WTC11 (cell line): ENCODE measurements around the gene ADAMTS18. TPM values are rescaled to one million over a fixed set of nuclear protein-coding genes. Genes with fewer than 3 reads are reported as not detected.

Source experiments
- ATAC-seq: fragments of 200-7000 bp; cut with Tn5 transposase; 2 replicates; pipeline ENCODE4 v1.10.0; 2021; ENCODE audit warnings: mild to moderate bottlenecking, moderate library complexity
- CTCF ChIA-PET: fragments of 300-600 bp; sonication (Branson Sonifier 250); formaldehyde crosslinking; loops from one replicate; lab custom pipeline; 2021; ENCODE audit warnings: antibody characterized with exemption; lab: Charles Lee
- POLR2A ChIA-PET: fragments of 350-600 bp; sonication (Branson Sonifier 250); formaldehyde crosslinking; loops from one replicate; lab custom pipeline; 2021; ENCODE audit warnings: antibody characterized with exemption; lab: Charles Lee
- DNase-seq: peaks from one replicate; pipeline ENCODE4 v3.0.0; 2021; ENCODE audit warnings: low spot score
- H3K27ac Mint-ChIP-seq: 2 replicates; pipeline ENCODE4 v1.8.0; 2021; ENCODE audit warnings: mixed read lengths
- H3K27me3 Mint-ChIP-seq: 2 replicates; pipeline ENCODE4 v1.8.0; 2021; ENCODE audit warnings: low read depth, mild to moderate bottlenecking, moderate library complexity, mixed read lengths
- H3K36me3 Mint-ChIP-seq: 2 replicates; pipeline ENCODE4 v1.8.0; 2021; ENCODE audit warnings: mixed read lengths
- H3K4me1 Mint-ChIP-seq: 2 replicates; pipeline ENCODE4 v1.8.0; 2022; ENCODE audit warnings: mixed read lengths
- H3K4me3 Mint-ChIP-seq: 2 replicates; pipeline ENCODE4 v1.8.0; 2021; ENCODE audit warnings: mild to moderate bottlenecking, moderate library complexity, mixed read lengths
- H3K9me3 Mint-ChIP-seq: 2 replicates; pipeline ENCODE4 v1.8.0; 2021; ENCODE audit warnings: mixed read lengths
- CBFB ChIP-seq: sonication (generic); formaldehyde crosslinking; IDR thresholded peaks from 2 replicates; pipeline ENCODE4 v1.8.1; 2022; ENCODE audit warnings: mild to moderate bottlenecking, low read depth, missing genetic modification reagents
- CREM ChIP-seq: sonication (generic); formaldehyde crosslinking; IDR thresholded peaks from 2 replicates; pipeline ENCODE4 v1.8.1; 2022; ENCODE audit warnings: mild to moderate bottlenecking, missing genetic modification reagents, moderate library complexity
- ETV6 ChIP-seq: sonication (generic); formaldehyde crosslinking; IDR thresholded peaks from 2 replicates; pipeline ENCODE4 v1.8.1; 2022; ENCODE audit warnings: mild to moderate bottlenecking, missing genetic modification reagents
- FOXK1 ChIP-seq: sonication (generic); formaldehyde crosslinking; IDR thresholded peaks from 2 replicates; pipeline ENCODE4 v1.8.0; 2022; ENCODE audit warnings: mild to moderate bottlenecking, moderate library complexity, missing genetic modification reagents
- HMGA2 ChIP-seq: fragments of 250-450 bp; sonication (Bioruptor Pico); IDR thresholded peaks from 2 replicates; pipeline ENCODE4 v1.4.0; 2021; ENCODE audit warnings: mild to moderate bottlenecking, moderate library complexity
- JAZF1 ChIP-seq: fragments of 250-450 bp; sonication (Bioruptor Pico); IDR thresholded peaks from 2 replicates; pipeline ENCODE4 v1.9.0; 2021; ENCODE audit warnings: moderate library complexity, mild to moderate bottlenecking, inconsistent platforms
- NFE2L1 ChIP-seq: sonication (generic); formaldehyde crosslinking; IDR thresholded peaks from 2 replicates; pipeline ENCODE4 v1.8.1; 2023; ENCODE audit warnings: missing genetic modification reagents
- RELA ChIP-seq: sonication (generic); formaldehyde crosslinking; IDR thresholded peaks from 2 replicates; pipeline ENCODE4 v1.8.1; 2022; ENCODE audit warnings: missing genetic modification reagents, mild to moderate bottlenecking, borderline replicate concordance
- RORB ChIP-seq: fragments of 250-450 bp; sonication (Bioruptor Pico); IDR thresholded peaks from 2 replicates; pipeline ENCODE4 v1.9.0; 2021; ENCODE audit warnings: mild to moderate bottlenecking
- SP1 ChIP-seq: sonication (generic); formaldehyde crosslinking; conservative IDR thresholded peaks from 2 replicates; pipeline ENCODE4 v1.8.1; 2022; ENCODE audit warnings: missing genetic modification reagents
- TCF7 ChIP-seq: sonication (generic); formaldehyde crosslinking; IDR thresholded peaks from 2 replicates; pipeline ENCODE4 v1.8.0; 2022; ENCODE audit warnings: mild to moderate bottlenecking, low read depth, missing genetic modification reagents, moderate library complexity
- TEAD1 ChIP-seq: sonication (generic); formaldehyde crosslinking; IDR thresholded peaks from 2 replicates; pipeline ENCODE4 v1.8.0; 2022; ENCODE audit warnings: mild to moderate bottlenecking, missing genetic modification reagents
- TEAD4 ChIP-seq: sonication (generic); formaldehyde crosslinking; IDR thresholded peaks from 2 replicates; pipeline ENCODE4 v1.8.0; 2022; ENCODE audit warnings: mild to moderate bottlenecking, missing genetic modification reagents
- USF1 ChIP-seq: sonication (generic); formaldehyde crosslinking; IDR thresholded peaks from 2 replicates; pipeline ENCODE4 v1.8.0; 2022; ENCODE audit warnings: mild to moderate bottlenecking, missing genetic modification reagents
- USF2 ChIP-seq: sonication (generic); formaldehyde crosslinking; IDR thresholded peaks from 2 replicates; pipeline ENCODE4 v1.8.1; 2023; ENCODE audit warnings: mild to moderate bottlenecking, missing genetic modification reagents, moderate library complexity
- ZBTB21 ChIP-seq: sonication (generic); formaldehyde crosslinking; IDR thresholded peaks from 2 replicates; pipeline ENCODE4 v1.8.1; 2023; ENCODE audit warnings: mild to moderate bottlenecking, missing genetic modification reagents, borderline replicate concordance
- ZNF138 ChIP-seq: sonication (generic); formaldehyde crosslinking; conservative IDR thresholded peaks from 2 replicates; pipeline ENCODE4 v1.8.1; 2022; ENCODE audit warnings: mild to moderate bottlenecking, moderate library complexity, missing genetic modification reagents
- ZNF232 ChIP-seq: sonication (generic); formaldehyde crosslinking; IDR thresholded peaks from 2 replicates; pipeline ENCODE4 v1.8.0; 2022; ENCODE audit warnings: mild to moderate bottlenecking, missing genetic modification reagents
- ZNF263 ChIP-seq: sonication (generic); formaldehyde crosslinking; IDR thresholded peaks from 2 replicates; pipeline ENCODE4 v1.8.1; 2022; ENCODE audit warnings: low read depth, mild to moderate bottlenecking, moderate library complexity, missing genetic modification reagents
- ZNF396 ChIP-seq: fragments of 250-450 bp; sonication (Bioruptor Pico); IDR thresholded peaks from 2 replicates; pipeline ENCODE4 v1.8.0; 2021; ENCODE audit warnings: mild to moderate bottlenecking, moderate library complexity, borderline replicate concordance
- total RNA-seq: library from RNA; stranded (reverse); gene quantifications from 3 replicates; pipeline ENCODE4 v1.2.3, GENCODE V29; 2021
- TF ChIP-seq, protein P1 (sequence below): sonication (generic); formaldehyde crosslinking; IDR thresholded peaks from 2 replicates; pipeline ENCODE4 v1.8.0; 2023; ENCODE audit warnings: missing genetic modification reagents, mild to moderate bottlenecking, borderline replicate concordance
- TF ChIP-seq, protein P2 (sequence below): sonication (generic); formaldehyde crosslinking; IDR thresholded peaks from 2 replicates; pipeline ENCODE4 v1.8.1; 2022; ENCODE audit warnings: mild to moderate bottlenecking, moderate library complexity, missing genetic modification reagents
- TF ChIP-seq, protein P3 (sequence below): fragments of 250-450 bp; sonication (Bioruptor Pico); IDR thresholded peaks from 2 replicates; pipeline ENCODE4 v1.9.0; 2021; ENCODE audit warnings: mild to moderate bottlenecking
- TF ChIP-seq, protein P4 (sequence below): fragments of 250-450 bp; sonication (Bioruptor Pico); IDR thresholded peaks from 2 replicates; pipeline ENCODE4 v1.8.0; 2021; ENCODE audit warnings: mild to moderate bottlenecking

ADAMTS18 gene
- total RNA-seq, 1 experiment from 2014 or later: 0.17 TPM

DNA sequence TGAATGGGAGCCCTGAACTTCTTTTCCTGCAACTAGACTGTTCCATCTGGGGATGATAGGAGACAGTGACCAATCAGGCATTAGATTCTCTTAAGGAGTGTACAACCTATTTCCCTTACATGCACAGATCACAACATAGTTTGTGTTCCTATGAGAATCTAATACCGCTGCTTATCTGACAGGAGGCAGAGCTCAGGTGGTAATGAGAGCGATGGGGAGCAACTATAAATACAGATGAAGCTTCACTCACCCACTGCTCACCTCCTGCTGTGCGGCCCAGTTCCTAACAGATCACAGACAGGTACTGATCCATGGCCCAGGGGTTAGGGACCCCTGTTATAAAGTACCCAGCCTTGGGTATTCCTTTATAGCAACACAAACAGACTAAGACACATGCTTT, 17.4 kb upstream of the ADAMTS18 start (continued):
- TF ChIP-seq, protein P1, sequence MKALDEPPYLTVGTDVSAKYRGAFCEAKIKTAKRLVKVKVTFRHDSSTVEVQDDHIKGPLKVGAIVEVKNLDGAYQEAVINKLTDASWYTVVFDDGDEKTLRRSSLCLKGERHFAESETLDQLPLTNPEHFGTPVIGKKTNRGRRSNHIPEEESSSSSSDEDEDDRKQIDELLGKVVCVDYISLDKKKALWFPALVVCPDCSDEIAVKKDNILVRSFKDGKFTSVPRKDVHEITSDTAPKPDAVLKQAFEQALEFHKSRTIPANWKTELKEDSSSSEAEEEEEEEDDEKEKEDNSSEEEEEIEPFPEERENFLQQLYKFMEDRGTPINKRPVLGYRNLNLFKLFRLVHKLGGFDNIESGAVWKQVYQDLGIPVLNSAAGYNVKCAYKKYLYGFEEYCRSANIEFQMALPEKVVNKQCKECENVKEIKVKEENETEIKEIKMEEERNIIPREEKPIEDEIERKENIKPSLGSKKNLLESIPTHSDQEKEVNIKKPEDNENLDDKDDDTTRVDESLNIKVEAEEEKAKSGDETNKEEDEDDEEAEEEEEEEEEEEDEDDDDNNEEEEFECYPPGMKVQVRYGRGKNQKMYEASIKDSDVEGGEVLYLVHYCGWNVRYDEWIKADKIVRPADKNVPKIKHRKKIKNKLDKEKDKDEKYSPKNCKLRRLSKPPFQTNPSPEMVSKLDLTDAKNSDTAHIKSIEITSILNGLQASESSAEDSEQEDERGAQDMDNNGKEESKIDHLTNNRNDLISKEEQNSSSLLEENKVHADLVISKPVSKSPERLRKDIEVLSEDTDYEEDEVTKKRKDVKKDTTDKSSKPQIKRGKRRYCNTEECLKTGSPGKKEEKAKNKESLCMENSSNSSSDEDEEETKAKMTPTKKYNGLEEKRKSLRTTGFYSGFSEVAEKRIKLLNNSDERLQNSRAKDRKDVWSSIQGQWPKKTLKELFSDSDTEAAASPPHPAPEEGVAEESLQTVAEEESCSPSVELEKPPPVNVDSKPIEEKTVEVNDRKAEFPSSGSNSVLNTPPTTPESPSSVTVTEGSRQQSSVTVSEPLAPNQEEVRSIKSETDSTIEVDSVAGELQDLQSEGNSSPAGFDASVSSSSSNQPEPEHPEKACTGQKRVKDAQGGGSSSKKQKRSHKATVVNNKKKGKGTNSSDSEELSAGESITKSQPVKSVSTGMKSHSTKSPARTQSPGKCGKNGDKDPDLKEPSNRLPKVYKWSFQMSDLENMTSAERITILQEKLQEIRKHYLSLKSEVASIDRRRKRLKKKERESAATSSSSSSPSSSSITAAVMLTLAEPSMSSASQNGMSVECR: no peak
- no peak for TF ChIP-seq USF1
- no peak for TF ChIP-seq NFE2L1
- TF ChIP-seq, protein P2, sequence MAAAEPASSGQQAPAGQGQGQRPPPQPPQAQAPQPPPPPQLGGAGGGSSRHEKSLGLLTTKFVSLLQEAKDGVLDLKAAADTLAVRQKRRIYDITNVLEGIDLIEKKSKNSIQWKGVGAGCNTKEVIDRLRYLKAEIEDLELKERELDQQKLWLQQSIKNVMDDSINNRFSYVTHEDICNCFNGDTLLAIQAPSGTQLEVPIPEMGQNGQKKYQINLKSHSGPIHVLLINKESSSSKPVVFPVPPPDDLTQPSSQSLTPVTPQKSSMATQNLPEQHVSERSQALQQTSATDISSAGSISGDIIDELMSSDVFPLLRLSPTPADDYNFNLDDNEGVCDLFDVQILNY (CRISPR knock-in tag): no peak
- TF ChIP-seq CBFB: no peak
- no peak for TF ChIP-seq FOXK1

GRCh38 chr16:77450790-77451487, 16.1 kb upstream of the ADAMTS18 start:
- no peak overlapping the region for H3K4me3 Mint-ChIP-seq
- ATAC-seq (no peak), DNase-seq (no peak)
- H3K4me1 Mint-ChIP-seq: peaks cover 8% of the 10 kb centered on the region
- no peaks in the 10 kb centered on the region for H3K36me3 Mint-ChIP-seq
- CTCF ChIA-PET: no interaction called here
- H3K9me3 Mint-ChIP-seq: no peaks in the 10 kb centered on the region
- no peak overlapping the region for H3K27ac Mint-ChIP-seq
- POLR2A ChIA-PET: no interaction called here
- H3K27me3 Mint-ChIP-seq: no peaks in the 10 kb centered on the region
- TF ChIP-seq ETV6 (CRISPR knock-in tag) (no peak), ZNF232 (CRISPR knock-in tag) (no peak)
- TF ChIP-seq, all 79 proteins: peak for 0

GRCh38 chr16:77449208-77449607, 14.4 kb upstream of the ADAMTS18 start:
- no peak overlapping the region for H3K27ac Mint-ChIP-seq

More at GRCh38 chr16:77449208-77449607, 14.4 kb upstream of the ADAMTS18 start:
- no peak overlapping the region for H3K4me3 Mint-ChIP-seq
- ChIA-PET POLR2A (no interaction called here), CTCF (no interaction called here)
- peaks cover 8% of the 10 kb centered on the region for H3K4me1 Mint-ChIP-seq
- ATAC-seq (no peak), DNase-seq (no peak)
- TF ChIP-seq ETV6 (CRISPR knock-in tag) (no peak), TCF7 (CRISPR knock-in tag) (no peak), CBFB (no peak), HMGA2 (CRISPR knock-in tag) (no peak), USF2 (CRISPR knock-in tag) (no peak), TEAD1 (CRISPR knock-in tag) (no peak), TEAD4 (CRISPR knock-in tag) (no peak), ZBTB21 (CRISPR knock-in tag) (no peak), ZNF396 (CRISPR knock-in tag) (no peak), ZNF138 (CRISPR knock-in tag) (no peak), RELA (CRISPR knock-in tag) (no peak), JAZF1 (CRISPR knock-in tag) (no peak), RORB (CRISPR knock-in tag) (no peak), CREM (no peak), ZNF263 (CRISPR knock-in tag) (no peak), SP1 (no peak)
- TF ChIP-seq, protein P3, sequence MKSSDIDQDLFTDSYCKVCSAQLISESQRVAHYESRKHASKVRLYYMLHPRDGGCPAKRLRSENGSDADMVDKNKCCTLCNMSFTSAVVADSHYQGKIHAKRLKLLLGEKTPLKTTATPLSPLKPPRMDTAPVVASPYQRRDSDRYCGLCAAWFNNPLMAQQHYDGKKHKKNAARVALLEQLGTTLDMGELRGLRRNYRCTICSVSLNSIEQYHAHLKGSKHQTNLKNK (CRISPR knock-in tag): no peak
- TF ChIP-seq, protein P4, sequence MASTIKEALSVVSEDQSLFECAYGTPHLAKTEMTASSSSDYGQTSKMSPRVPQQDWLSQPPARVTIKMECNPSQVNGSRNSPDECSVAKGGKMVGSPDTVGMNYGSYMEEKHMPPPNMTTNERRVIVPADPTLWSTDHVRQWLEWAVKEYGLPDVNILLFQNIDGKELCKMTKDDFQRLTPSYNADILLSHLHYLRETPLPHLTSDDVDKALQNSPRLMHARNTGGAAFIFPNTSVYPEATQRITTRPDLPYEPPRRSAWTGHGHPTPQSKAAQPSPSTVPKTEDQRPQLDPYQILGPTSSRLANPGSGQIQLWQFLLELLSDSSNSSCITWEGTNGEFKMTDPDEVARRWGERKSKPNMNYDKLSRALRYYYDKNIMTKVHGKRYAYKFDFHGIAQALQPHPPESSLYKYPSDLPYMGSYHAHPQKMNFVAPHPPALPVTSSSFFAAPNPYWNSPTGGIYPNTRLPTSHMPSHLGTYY (CRISPR knock-in tag): no peak
- no peaks in the 10 kb centered on the region for H3K36me3 Mint-ChIP-seq
- no peaks in the 10 kb centered on the region for H3K9me3 Mint-ChIP-seq
- no peaks in the 10 kb centered on the region for H3K27me3 Mint-ChIP-seq
